ENCODE measurements around the gene KIAA0408.
A peak's percentile ranks its signal among the peaks of the same experiment; 100 is the strongest.

The KIAA0408 gene

GRCh38 chr6:127459231-127459641, at the start of gene KIAA0408:
TSS of gene KIAA0408 (minus strand) at chr6:127459389. CDS start at chr6:127453981, 5,408 bp downstream.
- DNase-seq, result no peak

- DNase-seq, result no peak
Measured at GRCh38 chr6:127506894-127507293, 47.7 kb upstream of the KIAA0408 start.

DNA sequence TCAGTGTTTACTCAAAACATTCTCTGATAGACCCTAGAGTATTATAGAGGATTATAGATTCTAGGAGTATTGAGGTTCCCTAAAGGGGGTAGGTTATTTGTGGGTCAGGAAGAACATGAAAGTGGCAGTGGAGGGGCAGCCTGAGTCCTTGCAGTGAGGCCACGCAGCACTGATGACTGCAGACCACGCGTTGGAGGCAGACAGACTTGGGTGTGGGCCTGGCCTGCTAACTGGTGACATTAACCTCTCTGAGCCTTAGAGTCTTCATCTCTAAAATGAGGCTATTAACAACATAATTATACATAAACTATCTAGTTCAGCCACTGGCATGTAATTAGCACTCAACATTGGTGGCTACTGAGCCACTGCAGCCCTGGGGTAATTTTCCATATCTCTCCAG, 43.8 kb upstream of the KIAA0408 start:
- no peak for DNase-seq

DNA sequence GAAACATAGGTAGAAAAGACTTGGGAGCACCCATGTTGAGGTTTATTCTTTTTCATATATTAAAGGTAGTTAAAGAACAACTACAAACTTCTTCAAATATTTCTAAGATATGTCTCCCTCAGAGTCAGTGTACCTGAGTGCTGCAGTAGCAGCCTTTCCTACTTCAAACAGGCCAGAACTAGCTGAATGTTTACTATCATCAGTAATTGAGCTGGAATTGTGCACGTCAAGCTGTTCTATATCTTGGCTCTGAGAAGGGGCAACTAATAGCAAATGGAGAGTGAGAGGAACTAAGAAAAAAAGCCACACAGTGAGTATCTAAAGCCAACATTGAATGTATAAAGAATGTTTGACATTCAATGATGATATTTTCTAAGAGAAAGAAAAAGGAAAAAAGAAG, 38.2 kb upstream of the KIAA0408 start:
- no peak for DNase-seq

GRCh38 chr6:127496471-127496870, 37.3 kb upstream of the KIAA0408 start:
- DNase-seq, result no peak

- no peak for DNase-seq
Measured at GRCh38 chr6:127494240-127494767, 35.1 kb upstream of the KIAA0408 start.

DNA sequence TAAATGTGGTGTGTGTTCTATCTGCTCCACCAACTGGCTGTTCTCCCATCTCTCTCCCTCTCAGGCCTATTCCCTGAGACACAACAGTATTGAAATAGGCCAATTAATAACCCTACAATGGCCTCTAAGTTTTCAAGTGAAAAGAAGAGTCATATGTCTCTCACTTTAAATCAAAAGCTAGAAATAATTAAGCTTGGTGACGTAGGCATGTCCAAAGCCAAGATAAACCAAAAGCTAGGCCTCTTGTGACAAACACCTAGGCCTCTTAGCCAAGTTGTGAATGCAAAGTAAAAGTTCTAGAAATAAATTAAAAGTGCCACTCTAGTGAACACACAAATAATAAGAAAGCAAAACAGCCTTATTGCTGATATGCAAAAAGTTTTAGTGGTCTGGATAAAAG, 30.1 kb upstream of the KIAA0408 start:
- no peak for DNase-seq

GRCh38 chr6:127486934-127487333, 27.7 kb upstream of the KIAA0408 start:
- no peak for DNase-seq

GRCh38 chr6:127484212-127484863, 25.1 kb upstream of the KIAA0408 start:
- no peak for DNase-seq

DNA sequence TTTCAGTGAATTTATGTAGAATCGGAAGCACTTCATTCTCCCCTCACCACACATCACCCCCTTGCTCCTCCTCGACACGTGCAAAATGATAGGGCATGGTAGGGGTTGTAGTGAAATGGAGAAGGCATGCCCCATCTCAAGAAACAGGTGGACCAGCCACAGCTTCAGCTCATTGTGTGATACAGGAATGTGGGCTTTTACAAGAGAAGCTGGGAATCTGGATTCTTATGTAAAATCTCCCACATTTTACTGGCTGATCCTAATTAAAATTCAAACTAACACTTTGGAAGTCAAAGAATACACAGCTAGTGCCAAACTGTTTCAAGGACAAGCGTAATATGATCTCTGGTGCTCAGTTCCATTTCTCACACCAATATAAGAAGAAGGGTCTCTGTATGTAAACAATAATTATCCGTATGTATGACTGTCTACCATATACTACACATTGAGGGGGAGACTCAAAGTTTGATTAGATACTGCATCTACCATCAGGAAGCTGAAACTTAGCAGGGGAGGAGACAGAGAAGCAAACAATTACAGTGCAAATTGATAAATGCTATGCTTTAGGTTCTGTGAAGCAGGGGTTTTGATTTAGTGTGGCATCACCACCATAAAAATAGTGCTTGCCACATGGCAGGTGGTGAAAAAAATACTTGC, 24.3 kb upstream of the KIAA0408 start:
- DNase-seq, result no peak

DNA sequence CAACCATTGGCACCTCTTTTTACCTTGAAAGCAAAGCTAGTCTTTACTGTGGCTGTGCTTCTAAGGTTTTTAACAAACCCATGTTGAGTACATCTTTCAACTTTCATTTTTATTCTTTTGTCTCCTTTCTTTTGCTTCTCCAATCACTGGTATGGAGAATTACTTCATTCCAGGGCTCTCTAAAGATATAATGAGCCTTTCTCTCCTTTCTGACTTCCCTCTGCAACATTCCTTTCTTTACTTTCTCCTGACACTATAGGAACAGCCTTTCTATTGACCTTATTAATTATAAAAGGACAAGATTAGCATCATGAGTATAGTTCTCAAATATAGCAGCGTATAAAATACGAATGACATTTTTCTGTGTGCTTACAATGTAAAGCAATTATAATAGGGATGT, 23.1 kb upstream of the KIAA0408 start:
- DNase-seq, result no peak

DNA sequence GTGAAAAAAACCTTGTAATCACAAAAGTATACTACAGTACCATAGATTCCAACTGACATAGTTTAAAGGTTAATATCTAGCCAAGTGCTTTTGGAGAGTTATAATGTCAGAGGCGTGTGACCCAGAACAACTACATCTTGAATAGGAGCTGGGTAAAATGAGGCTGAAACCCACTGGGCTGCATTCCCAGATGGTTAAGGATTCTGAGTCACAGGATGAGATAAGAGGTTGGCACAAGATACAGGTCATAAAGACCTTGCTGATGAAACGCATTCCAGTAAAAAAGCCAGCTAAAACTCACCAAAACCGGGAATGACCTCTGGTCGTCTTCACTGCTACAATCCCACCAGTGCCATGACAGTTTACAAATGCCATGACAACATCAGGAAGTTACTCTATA, 22.4 kb upstream of the KIAA0408 start:
- DNase-seq, result peak; percentile 60

DNA sequence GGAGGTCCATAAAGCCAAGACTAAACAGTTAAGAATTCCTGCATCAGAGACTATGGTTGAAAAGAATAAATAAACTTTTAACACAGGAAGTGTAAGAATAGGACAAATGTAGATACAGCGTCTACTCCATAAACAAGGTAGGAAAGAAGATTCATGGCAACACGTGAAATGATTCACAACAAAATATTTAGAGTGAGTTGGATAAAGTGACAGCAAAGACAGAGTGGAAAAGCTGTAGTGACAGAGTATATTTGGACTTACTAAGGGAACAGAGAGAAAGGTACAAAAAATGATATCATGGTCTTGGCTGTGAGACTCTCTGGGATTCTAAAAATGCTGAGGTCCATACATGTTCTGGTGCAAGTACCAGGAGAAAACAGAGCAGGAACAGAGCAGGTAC, 21.9 kb upstream of the KIAA0408 start:
- no peak for DNase-seq

DNA sequence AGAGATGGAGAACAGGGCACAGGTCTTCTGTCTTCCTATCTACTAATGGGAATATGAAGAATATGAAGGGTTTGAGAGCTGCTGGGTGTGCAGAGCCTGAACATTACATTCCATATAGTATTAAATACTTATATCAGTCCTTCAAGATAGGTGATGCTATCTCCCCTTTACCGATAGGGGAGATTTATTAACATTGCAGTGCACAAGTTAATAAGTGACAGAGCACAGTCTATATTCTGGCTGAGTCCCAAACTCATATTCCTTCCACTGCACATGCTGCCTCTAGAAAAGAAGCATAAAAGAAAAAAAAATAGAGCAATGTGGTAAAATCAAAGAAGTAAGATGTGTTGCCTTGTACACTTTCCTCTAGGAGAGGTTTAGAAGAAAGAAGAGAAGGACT, 18.5 kb upstream of the KIAA0408 start:
- DNase-seq, result no peak

GRCh38 chr6:127475823-127476176, 16.6 kb upstream of the KIAA0408 start:
- no peak for DNase-seq

- no peak for DNase-seq
Measured at GRCh38 chr6:127475135-127475822, 16.1 kb upstream of the KIAA0408 start.

- DNase-seq, result no peak
Measured at GRCh38 chr6:127471379-127472255, 12.4 kb upstream of the KIAA0408 start.

GRCh38 chr6:127468936-127469335, 9.7 kb upstream of the KIAA0408 start:
- DNase-seq, result no peak

DNA sequence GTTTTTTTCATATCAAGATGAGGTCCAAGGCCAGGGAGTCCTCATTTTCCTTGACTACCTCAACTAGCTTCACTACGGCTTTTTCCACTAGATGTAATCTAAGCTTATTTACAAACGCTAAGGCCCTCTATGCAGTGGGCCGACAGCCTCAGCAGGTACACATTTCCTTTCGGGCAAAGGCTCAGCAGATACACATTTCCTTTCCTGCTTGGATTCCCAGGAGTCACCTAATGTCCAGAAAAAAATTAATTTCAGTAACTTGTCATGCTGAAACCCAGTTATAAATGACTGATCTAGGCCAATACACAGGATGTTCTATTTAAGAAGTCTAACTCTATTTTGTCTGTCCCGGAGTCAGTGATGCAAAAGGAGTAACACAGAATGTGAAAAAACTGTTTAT, 7.2 kb upstream of the KIAA0408 start:
- no peak for DNase-seq

DNA sequence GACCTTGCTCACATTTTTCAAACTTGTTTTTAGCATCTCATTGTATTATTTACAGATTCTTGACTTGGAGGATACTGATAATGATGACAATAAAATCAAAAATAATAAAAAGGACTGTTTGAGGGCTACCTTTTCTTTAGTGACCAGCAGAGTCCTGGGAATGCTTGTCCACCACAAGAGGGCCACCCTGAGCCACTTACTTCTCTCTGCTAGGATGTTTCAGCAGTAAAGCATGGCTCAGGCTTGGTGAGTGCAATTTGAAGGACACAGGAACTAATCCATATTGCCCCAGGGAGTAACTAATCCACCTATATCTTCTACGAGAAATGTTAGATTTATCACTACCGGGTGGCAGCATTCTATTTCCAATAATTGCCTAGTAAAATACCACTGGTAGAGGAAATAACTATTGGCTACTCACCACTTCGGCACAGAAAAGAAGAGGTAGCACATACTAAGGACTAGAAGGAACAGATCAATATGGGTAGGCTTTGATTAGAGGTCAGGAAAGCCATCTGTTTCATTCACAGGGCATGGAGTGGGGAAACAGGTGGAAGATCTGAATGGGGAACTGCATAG, 5.8 kb upstream of the KIAA0408 start:
- DNase-seq, result peak; percentile 43

DNA sequence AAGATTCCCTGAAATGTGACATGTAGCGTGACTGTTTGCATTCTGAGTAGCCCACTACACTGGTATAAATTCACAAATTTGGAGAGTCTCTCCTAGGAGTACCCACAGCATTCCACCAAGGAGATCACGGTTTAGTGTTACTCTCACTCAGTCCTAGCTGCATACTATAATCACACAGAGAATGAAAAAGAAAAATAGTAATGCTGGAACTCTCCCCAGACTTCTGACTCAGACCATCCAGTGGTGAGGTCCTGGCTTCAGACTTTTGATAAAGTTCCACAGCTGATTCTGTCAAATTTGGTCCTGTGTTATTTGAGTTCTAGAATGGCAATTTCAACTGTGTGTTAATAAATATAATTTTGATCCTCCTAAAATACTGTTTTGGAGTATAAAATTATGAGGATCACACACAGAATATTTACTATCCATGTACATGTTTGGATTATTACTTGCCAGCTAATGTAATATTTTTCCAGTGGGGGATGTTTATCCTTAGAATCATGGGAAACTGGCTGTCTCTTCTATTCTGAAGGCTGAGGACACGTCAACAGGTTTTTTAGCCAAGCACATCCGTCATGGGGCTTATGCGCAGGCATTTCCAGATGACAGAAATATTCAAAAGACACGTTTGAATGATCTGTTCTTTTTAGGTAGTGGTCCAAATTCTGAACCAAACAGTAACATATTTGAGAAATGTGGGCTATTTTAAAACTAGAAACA, 5.1 kb upstream of the KIAA0408 start:
- DNase-seq, result no peak

DNA sequence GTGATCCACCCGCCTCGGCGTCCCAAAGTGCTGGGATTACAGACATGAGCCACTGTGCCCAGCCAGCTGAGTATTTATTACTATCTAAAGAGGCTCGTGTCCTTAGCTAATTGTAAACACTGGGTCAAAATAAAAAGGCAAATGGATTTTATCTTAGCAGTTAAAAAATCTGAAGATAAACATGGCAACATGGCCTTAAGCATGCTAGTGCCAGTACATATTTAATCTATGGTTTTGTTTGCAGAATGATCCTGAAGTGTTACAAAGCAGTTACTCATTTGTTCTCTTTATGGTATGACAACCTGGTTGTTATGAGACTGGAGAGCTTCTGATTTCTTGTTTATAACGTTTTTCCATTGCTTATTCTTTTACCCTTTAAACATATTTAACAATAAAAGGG, 3.9 kb upstream of the KIAA0408 start:
- DNase-seq, result no peak

All from T1000 (cell line).